ENCODE measurements around the gene SLC16A12. TPM values are rescaled to one million over a fixed set of nuclear protein-coding genes. Genes with fewer than 3 reads are reported as not detected.

The SLC16A12 gene
- total RNA-seq, 2 experiments from 2014 or later = not detected

DNA sequence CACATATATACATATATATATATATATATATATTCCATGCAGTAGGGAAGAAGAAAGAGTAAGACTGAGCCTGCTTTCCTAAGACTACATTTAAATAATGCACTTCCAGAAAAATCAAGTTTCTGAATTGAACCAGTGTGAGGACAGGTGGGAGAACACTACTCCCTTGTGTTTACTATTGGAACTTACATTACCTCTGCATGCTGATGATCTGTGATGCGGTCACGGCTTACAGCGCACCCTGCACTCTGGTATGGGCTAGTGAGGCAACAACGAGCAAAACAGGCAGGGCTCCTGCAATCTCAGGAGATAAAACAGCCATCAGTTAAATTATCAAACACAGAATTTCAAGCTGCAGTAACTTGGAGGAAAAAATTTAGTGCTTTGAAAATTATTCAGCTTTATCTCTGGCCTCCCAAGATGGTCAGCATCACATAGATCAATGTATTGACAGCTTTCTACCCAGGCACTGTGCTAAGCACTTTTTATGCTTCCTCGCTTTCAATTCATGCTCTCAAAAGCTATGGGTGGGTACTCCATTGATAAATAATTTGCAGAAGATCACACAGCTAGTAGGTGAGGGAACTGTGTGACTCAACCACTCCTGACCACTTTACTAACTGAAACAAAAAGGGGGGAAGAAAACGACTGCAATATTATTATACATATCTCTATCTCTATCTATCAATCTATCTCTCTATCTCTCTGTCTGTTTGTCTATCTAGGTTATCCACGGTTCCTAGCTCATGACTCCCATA, 20.5 kb upstream of the SLC16A12 start:
- no peak for ATAC-seq
- H3K9me3 Mint-ChIP-seq = no peaks in the 10 kb centered on the region
- intact Hi-C loops (cut with micrococcal nuclease) = loop anchor here (2.0 kb wide), 1 partner anchor 291 kb away; no protein-coding TSS in a partner anchor
- no peaks in the 10 kb centered on the region for H3K36me3 Mint-ChIP-seq (ENCODE audit: low read depth)
- no peak for DNase-seq
- no peaks in the 10 kb centered on the region for H3K4me1 Mint-ChIP-seq (ENCODE audit: low read depth)
- H3K27me3 Mint-ChIP-seq = peaks cover 5% of the 10 kb centered on the region
- no peak overlapping the region for H3K4me3 Mint-ChIP-seq
- H3K27ac Mint-ChIP-seq = no peak overlapping the region
- POLR2A ChIA-PET = interaction anchor here (1.0 kb wide), 1 partner anchor 228 kb away, joined by 3 read pairs; the partner anchor contains the start of gene IFIT3
- CTCF ChIA-PET = interaction anchor here (1.6 kb wide), 1 partner anchor 9 kb away, joined by 3 read pairs; no protein-coding TSS in a partner anchor
- TF ChIP-seq, protein P1, sequence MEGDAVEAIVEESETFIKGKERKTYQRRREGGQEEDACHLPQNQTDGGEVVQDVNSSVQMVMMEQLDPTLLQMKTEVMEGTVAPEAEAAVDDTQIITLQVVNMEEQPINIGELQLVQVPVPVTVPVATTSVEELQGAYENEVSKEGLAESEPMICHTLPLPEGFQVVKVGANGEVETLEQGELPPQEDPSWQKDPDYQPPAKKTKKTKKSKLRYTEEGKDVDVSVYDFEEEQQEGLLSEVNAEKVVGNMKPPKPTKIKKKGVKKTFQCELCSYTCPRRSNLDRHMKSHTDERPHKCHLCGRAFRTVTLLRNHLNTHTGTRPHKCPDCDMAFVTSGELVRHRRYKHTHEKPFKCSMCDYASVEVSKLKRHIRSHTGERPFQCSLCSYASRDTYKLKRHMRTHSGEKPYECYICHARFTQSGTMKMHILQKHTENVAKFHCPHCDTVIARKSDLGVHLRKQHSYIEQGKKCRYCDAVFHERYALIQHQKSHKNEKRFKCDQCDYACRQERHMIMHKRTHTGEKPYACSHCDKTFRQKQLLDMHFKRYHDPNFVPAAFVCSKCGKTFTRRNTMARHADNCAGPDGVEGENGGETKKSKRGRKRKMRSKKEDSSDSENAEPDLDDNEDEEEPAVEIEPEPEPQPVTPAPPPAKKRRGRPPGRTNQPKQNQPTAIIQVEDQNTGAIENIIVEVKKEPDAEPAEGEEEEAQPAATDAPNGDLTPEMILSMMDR (IDR thresholded peaks at IDR 0.05) = no peak

DNA sequence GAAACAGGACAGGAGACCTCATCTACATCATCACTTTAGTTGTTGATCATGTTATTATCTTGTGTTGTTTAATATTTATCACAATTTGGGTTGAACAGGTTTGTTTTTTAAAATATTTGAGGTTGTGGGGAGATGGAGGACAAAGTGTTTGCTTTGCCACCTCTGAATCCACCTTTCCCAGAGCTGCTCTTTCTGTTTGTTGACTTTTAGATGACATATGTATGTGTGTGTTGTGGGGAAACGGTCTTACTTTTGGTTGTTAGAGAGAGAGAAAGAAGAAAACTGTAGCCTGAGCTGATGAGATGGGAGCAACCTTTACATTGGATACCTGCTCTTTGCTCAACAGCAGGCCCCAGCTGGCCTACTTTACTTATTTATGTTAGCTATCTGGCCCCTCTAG, 19.0 kb upstream of the SLC16A12 start:
- TF ChIP-seq, protein P1 (IDR thresholded peaks at IDR 0.05) = no peak
- Mint-ChIP-seq H3K4me1 (ENCODE audit: low read depth) (no peaks in the 10 kb centered on the region), H3K27ac (no peak overlapping the region), H3K27me3 (peaks cover 5% of the 10 kb centered on the region), H3K9me3 (no peaks in the 10 kb centered on the region), H3K36me3 (ENCODE audit: low read depth) (no peaks in the 10 kb centered on the region), H3K4me3 (no peak overlapping the region)
- CTCF ChIA-PET = interaction anchor here (1.3 kb wide), 1 partner anchor 10 kb away, joined by 4 read pairs; no protein-coding TSS in a partner anchor
- ATAC-seq (no peak), DNase-seq (no peak)
- intact Hi-C loops (cut with micrococcal nuclease) = no loop called here
- POLR2A ChIA-PET = no interaction called here

DNA sequence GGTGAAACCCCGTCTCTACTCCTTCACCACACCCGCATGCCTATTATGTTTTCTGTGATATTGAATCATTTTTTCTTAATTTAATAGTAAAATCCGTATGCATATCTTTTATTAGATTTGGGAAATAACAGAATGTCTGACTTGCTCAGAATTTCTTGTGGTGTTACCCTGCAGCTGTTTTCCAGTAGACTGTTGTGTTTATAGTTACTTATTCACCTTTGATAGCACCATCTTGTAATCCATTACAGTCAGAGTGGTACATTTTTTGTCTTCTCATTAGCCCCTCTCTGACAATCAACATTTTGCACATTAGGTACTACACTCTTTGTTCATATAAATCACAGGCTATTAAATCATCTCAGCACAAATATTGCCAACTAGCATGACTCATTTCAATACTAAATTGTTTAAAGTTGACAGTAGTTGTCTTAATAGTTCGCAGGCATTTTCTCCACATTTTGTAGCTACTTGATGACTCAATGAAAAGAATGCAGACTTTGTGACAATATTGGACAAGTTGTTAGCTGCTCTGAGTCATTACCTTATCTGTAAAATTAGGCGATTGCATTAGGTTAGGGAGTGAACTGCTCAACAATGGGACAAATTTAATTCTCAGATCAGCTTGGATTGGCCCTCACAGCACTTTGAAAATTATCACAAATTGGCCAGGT, 17.8 kb upstream of the SLC16A12 start:
- ChIA-PET POLR2A (no interaction called here), CTCF (interaction anchor here (0.6 kb wide), 1 partner anchor 25 kb away, joined by 3 read pairs; no protein-coding TSS in a partner anchor)
- DNase-seq = no peak
- H3K27ac Mint-ChIP-seq = no peak overlapping the region
- TF ChIP-seq, protein P1 (IDR thresholded peaks at IDR 0.05) = no peak
- no peaks in the 10 kb centered on the region for H3K36me3 Mint-ChIP-seq (ENCODE audit: low read depth)
- H3K4me1 Mint-ChIP-seq (ENCODE audit: low read depth) = no peaks in the 10 kb centered on the region
- H3K4me3 Mint-ChIP-seq = no peak overlapping the region
- ATAC-seq = no peak
- peaks cover 5% of the 10 kb centered on the region for H3K27me3 Mint-ChIP-seq
- intact Hi-C loops (cut with micrococcal nuclease) = no loop called here
- H3K9me3 Mint-ChIP-seq = no peaks in the 10 kb centered on the region

DNA sequence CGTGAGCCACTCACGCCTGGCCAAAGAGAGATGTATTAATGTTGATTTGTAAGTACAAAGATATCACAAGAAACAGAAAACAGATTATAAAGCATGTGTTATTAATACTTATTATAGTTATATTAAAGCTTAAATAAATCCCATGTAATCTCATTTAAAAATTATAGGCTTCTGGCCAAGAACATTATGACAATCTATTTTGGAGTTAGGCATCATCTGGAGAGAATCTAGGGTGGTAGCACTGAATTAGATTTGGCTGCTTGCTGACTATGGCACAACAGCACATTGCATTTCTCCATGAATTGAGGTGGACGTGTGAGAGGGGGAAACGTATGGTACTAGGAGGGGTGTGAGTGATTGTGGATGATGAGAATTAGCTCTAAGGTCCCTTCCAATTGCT, 16.8 kb upstream of the SLC16A12 start:
- TF ChIP-seq, protein P1 (IDR thresholded peaks at IDR 0.05) = no peak
- Mint-ChIP-seq H3K4me1 (ENCODE audit: low read depth) (no peaks in the 10 kb centered on the region), H3K27me3 (peaks cover 3% of the 10 kb centered on the region), H3K4me3 (no peak overlapping the region), H3K27ac (no peak overlapping the region), H3K36me3 (ENCODE audit: low read depth) (no peaks in the 10 kb centered on the region), H3K9me3 (no peaks in the 10 kb centered on the region)
- ATAC-seq (no peak), DNase-seq (no peak)
- ChIA-PET CTCF (interaction anchor here (1.3 kb wide), 1 partner anchor 11 kb away, joined by 3 read pairs; no protein-coding TSS in a partner anchor), POLR2A (no interaction called here)
- intact Hi-C loops (cut with micrococcal nuclease) = no loop called here

DNA sequence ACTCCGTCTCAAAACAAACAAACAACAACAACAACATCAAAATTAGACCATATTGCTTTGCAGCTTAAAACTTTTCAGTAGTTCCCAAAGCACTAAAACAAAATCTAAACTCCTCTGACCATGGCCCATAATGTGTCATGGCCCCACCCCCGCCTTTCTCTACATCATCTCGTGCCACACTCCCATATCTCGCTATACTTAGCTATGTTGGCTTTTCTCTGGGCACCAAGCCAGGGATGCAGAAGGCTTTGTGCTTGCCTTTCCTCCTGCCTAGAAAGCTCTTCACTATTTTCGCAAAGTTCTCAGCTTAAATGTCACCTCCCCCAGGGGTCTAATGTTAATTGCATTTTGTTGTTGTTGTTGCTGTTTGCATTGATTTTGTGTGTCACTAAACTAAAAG, 15.1 kb upstream of the SLC16A12 start:
- CTCF ChIA-PET = no interaction called here
- no peaks in the 10 kb centered on the region for H3K36me3 Mint-ChIP-seq (ENCODE audit: low read depth)
- H3K4me3 Mint-ChIP-seq = no peak overlapping the region
- TF ChIP-seq, protein P1 (IDR thresholded peaks at IDR 0.05) = no peak
- H3K27me3 Mint-ChIP-seq = peaks cover 3% of the 10 kb centered on the region
- intact Hi-C loops (cut with micrococcal nuclease) = no loop called here
- POLR2A ChIA-PET = no interaction called here
- no peaks in the 10 kb centered on the region for H3K9me3 Mint-ChIP-seq
- ATAC-seq (no peak), DNase-seq (no peak)
- no peak overlapping the region for H3K27ac Mint-ChIP-seq
- H3K4me1 Mint-ChIP-seq (ENCODE audit: low read depth) = no peaks in the 10 kb centered on the region

Measured in activated CD8-positive, alpha-beta T cell treated with anti-CD3 and anti-CD28 coated beads for 36 hours (primary cell).